HG03280 (cell line): ENCODE data around the gene PRPF6.

Experiments used
- ATAC-seq: cut with Tn5 transposase; IDR thresholded peaks from one replicate; pipeline ENCODE4 v1.9.1; 2021; ENCODE audit warnings: mild to moderate bottlenecking, moderate library complexity; ENCODE audit not compliant: unreplicated experiment

Gene PRPF6

DNA sequence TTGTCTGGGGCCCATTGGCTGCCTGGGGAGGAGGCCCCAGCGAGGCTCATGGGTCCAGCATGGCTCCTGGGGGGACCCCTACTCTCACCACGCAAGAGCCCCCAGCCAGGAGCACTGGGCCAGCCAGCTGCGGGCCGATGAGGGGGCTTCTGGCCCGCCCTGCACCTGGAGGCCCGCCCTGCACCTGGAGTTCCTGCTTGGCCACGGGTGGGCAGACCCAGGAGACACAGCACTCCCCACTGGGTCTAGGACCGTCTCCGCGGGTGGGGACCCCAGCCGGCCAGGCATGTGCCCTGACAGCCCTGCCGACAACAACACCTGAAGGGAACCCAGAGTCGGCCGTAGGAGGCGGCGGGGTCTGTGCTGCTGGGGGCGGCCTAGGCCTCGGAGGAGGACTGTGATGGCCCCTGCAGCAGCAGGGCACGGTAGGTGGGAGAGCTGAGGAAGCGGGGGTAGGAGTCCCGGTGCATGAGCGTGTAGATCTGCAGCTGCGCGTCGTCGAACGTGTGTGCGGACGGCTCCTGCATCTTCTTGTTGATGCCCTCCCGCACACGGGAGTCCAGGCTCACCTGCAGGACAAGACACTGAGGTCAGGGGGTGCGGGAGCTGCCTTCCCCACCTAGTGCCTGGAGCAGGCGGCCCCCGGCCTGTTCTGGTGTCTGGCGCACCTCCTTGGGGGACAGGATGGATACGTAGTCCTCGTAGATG lies 92.7 kb downstream of the PRPF6 start:
- ATAC-seq: no peak

GRCh38 chr20:64074184-64074789 lies 93.4 kb downstream of the PRPF6 start:
- ATAC-seq: no peak

DNA sequence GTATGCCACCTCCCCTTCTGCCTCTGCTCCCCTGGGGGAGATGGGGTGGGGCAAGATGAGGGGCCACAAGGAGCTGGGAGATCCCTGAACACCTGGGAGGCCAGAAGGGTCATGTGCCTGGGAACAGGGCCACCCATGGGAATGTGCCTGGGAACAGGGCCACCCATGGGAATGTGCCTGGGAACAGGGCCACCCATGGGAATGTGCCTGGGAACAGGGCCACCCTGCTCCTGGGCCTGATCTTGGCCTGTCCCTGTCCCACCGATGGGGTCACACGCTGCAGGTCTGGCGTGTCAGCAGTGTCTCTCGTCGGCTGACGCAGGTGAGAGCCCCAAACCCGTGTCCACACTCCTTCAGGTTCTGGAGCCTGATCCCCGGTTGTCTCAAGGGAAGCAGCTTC lies 94.0 kb downstream of the PRPF6 start:
- ATAC-seq: no peak

- no peak for ATAC-seq
Observed at GRCh38 chr20:64075556-64075955, 94.6 kb downstream of the PRPF6 start.

- no peak for ATAC-seq
Observed at GRCh38 chr20:64076061-64076997, 95.4 kb downstream of the PRPF6 start.

DNA sequence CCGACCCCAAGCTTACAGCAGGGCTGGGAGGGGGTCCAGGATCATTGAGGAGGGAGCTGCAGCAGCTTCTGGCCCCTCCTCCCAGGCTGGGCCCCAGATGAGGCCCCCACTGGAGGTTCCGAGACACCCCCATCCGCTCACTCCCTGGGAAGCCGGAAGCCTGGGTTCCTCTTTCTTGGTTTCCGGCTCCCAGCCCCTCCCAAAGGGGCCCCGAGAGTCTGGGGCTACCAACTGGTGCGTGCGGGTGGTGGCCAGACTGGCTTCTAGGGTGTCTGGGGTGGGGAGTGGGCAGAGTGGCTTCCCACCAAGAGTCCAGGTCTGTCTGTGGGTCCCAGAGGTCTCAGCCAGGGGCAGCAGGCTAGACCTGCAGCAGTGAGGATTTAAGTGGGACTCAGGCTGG lies 96.2 kb downstream of the PRPF6 start:
- no peak for ATAC-seq

- no peak for ATAC-seq
Observed at GRCh38 chr20:64077541-64077875, 96.6 kb downstream of the PRPF6 start.

DNA sequence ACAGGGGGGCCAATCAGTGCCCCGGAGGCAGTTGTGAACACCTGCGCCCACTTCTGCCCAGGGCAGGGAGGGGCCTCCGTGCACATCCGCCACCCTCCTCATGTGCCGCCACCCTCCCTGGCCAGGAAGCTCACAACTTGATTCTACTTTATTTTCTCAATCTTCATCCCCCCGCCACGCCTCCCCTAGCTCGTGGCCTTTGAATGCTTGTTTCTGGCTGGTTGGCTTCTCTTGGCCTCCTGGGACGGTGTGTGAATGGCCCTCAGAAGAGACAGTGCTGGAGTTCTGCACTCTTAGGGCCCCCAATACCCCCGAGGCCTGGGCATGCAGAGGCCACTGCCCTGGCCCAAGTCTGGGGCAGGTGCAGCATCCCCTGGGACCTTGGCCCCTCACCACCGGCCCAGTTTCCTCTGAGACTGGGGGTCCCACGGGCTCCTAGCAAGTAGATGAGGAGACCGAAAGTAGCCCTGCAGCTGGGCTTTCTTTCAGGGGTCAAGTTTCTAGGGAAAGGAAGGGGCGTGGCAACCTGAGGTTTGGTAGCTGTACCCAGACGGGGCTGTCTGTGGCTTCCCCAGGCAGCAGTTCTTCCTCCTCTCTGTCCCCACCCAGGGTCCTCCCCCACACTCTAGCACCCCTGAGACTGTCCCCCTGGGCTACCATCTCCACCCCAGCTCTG lies 97.1 kb downstream of the PRPF6 start:
- ATAC-seq: no peak

- no peak for ATAC-seq
Observed at GRCh38 chr20:64078934-64079272, 98.0 kb downstream of the PRPF6 start.

DNA sequence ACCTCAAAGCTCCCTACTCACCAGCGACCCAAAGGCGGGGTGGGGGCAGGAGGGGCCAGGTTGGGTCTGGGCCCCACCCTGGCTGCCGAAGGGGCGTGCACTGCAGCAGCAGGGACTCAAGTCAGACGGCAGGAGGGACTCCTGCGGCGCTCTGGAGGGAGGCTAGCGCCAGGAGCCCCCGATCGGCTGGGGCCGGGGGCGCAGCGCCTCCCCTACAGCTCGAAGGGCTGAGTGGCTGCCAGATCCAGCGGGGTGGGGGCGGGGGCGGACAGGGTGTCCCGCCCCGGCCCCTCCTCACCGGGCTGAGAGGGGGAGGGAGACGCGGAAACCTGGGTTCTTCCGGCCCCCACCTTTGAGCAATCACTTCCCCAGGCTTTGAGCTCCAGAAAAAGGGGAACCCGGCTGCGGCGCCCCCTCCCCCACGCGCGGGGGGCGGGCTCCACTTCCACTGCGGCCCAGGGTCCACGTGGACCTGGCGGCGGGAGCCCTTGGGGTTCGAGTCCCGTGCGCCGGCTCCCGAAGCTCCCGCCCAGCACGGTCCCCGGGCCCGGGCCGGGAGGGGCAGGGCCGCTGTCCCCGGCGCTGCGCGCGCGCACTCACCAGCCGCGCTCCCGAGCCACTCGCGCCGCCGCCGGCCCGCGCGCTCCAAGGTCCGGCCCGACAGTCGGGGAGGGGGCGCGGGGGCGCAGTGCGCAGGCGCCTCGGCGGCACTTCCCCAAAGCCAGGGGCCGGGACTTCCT lies 98.5 kb downstream of the PRPF6 start, which contains the start of gene RGS19:
Gene RGS19 (minus strand): TSS at position 246 of the 740 bp plus-strand sequence. CDS start 2,632 bp downstream, outside the sequence.
- ATAC-seq: peak; percentile 56

- no peak for ATAC-seq
Observed at GRCh38 chr20:64080013-64080812, 99.3 kb downstream of the PRPF6 start, which contains the start of gene OPRL1. TSS of gene OPRL1 (plus strand) at chr20:64080082. CDS start at chr20:64092721, 12,639 bp downstream.

GRCh38 chr20:64080813-64081623 lies 100.1 kb downstream of the PRPF6 start:
- no peak for ATAC-seq

- ATAC-seq: no peak
Observed at GRCh38 chr20:64081624-64081964, 100.7 kb downstream of the PRPF6 start.

- ATAC-seq: no peak
Observed at GRCh38 chr20:64082126-64082731, 101.3 kb downstream of the PRPF6 start.
